HG03439 (cell line): ENCODE measurements around the gene PCSK1.
"Not testable (repeated sequence)": the region's sequence is repeated elsewhere in the genome, so short reads cannot be mapped to it uniquely, and the experiment has no call there.

Source experiments
- ATAC-seq: cut with Tn5 transposase; IDR thresholded peaks from one replicate; pipeline ENCODE4 v1.9.1; 2021; ENCODE audit warnings: mild to moderate bottlenecking, moderate library complexity; ENCODE audit not compliant: unreplicated experiment

PCSK1 gene

DNA sequence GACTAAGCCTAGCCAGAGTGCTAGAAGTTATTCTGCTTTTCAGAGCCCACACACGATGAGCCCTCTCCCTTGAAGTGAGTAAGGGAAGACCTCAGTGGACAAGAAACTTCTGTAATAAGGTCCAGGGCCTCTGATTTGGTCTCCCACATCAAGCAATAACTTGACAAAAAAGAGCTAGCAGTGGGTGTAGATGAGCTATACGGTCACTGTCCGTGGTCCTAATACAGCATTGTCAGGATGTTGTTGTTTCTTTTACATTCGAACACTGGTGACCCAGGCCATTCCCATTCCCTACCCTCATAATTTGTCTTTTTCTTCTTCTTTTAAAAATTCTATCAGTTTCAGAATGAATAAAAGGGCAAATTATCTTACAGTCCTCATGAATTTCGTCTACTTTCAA lies 5.2 kb downstream of the PCSK1 start:
- no peak for ATAC-seq

DNA sequence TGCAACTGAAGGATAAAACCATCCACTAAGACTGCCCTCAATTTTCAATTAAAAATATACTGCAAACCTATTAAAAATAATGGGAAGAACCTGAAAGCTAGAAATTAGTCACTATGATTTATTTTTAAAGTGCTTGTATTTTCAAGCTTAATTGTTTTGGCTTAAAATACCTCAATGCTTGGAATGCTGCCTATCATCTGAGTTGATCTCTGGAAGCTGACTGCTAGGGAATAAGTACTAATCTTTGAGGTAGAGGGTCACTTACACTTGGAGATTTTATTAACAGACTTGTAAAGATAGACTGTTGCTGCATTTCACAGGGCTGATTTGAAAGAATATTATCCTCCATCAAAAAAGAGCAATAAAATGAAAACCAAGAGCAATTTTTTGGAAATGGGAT lies 6.2 kb downstream of the PCSK1 start:
- no peak for ATAC-seq

DNA sequence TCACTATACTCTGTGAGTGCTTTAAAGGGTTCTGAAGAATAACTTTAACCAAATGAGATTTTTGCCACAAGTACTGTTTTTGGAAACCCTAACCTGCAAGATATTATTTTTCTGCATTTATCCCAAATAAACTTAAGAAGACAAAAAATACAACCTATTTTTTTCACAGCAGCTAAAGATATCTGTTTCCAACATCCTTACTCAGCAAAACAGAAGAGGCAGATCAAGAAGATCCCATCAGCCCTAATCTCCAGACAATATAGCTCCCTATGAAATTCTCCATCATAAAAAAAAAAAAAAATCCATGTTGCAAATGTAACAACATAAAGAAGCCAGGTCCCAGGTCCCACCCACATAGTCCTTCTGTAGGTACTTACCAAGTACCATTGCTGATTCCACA lies 7.6 kb downstream of the PCSK1 start:
- ATAC-seq = no peak

DNA sequence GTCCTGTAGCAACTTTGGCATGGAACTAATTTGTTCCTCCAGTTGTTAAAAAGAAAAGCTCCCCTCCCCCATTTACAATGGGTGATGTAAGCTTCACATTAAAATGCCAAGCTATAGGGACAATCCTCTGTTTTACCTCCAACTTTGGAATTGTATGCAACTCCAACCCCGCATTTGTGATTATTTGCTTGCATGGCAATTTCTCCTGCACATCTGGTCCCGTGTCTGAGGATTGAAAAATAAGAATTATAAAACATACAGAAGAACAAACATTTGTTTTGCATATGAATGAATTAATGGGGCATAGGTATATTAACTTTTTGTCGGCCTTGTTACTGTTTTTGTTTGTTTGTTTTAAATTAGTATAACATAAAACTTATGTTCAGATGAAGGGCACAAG lies 17.2 kb downstream of the PCSK1 start:
- ATAC-seq = no peak

DNA sequence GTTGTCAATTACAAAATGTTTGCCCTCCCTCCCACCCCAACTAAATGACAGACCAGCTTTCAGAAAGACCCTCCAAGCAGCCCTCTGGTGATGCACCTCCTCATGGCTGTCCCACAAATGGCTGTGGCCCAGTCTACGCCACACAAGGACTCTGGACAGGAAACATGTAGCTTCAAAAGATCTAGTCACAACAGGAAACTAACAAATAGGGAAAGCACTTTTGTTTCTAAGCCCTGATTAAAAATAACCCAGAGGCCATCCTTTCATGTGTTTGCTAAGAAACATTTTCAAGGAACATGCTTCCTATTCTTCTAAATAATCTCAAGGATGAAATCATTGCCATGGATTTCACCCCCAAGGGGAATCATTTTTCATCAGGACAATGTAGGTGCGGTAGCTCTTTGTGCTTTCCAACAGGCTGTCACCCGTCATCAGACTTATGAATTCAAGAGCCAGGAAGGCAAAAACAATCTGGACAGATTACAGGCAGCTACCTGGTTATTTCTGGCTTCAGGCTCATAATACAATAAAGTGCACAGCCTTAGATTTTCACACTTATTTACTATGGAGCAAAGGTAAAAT lies 20.1 kb downstream of the PCSK1 start:
- no peak for ATAC-seq

DNA sequence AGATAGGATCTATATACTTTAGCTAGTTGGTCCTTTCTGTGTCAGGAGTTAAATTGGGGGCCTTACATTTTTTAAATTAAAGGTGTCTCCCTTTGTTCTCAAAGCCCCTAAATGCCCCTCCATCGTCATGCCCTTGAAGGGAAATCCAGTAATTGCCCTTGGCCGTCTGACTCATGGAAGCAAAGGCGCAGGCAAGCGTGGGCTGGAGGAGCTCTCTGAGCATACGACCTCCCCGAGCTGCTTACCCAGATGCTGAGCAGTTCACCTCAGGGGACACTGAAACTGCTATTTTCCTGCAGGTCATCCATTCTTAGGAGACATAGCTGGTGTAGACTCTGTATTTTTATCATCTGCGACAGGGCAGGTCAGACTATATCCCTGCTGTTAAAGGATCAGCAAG lies 23.0 kb downstream of the PCSK1 start:
- no peak for ATAC-seq

DNA sequence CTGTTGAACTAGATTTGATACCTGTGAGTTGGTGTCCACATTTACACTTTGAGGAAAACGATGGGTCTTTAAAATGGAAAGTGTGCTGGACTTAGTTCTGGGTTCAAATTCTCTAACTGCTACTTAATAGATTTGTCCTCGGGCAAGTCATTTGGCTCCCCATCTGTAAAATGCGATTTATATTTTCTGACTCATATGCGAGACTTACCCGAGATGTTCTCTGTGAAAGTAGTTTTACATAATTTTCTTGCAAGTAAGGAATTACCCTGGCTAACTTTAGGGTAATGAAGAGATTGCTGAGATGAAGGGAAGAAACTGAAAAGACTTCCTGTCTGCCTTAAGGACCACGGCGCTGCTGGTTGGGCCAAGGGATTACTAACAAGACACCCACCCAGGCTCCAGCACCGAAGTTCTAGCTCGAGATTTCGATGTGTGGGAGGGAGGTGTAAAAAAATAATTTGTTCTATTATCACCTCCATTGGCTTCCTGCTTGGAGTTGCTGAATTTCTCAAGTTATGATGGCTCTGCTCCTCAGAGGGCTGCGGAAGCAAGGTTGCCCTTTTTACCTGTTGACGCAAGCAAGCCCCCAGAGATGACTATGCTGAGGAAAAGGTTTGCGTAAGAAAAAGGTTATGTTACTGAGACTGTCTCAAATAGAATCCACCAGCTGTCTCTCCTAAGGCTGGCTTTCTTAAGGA lies 24.1 kb downstream of the PCSK1 start:
- no peak for ATAC-seq

DNA sequence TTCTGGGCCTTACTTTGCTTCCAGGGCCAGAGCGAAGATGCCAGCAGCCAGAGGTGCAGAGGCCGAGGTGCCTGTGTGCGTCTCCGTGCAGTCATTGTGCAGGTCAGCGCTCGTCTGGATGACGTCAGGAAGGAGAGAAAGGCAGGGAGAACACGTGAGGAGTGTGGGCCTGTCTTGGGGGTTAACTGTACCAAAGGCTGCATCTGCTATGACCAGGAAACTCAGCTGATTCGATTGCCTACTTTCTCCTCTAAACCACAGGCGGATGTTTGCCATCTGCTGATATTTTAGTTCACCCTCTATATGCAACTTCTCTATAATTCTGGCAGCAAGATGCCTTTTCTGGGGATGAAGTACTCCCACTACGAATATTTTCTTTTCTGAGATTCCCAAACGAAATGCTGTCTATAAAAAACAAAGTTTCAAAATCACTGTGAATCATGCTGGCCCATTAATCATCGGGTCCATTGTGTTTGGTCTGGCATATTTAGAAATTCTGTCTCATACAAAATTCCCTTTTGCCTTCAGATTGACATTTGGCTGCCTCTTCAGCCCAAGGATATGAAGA lies 24.8 kb downstream of the PCSK1 start:
- ATAC-seq = no peak

DNA sequence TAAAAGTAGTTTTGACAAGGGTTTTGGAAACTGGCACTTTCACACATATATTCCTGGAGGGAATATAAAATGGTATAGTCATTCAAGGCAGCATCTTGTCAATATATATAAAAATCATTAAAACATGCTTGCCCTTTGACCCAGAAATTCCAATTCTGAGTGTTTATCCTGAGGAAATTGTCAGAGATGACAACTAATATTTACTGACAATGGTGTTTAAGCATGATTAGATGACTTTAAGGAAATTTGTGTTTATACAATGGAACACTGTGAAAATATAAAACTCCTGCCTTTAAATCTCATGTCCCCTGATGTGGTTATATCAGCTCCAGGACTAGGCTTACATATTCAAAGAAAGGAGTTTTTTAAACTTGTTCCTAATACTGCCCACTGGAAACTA lies 25.6 kb downstream of the PCSK1 start:
- no peak for ATAC-seq

DNA sequence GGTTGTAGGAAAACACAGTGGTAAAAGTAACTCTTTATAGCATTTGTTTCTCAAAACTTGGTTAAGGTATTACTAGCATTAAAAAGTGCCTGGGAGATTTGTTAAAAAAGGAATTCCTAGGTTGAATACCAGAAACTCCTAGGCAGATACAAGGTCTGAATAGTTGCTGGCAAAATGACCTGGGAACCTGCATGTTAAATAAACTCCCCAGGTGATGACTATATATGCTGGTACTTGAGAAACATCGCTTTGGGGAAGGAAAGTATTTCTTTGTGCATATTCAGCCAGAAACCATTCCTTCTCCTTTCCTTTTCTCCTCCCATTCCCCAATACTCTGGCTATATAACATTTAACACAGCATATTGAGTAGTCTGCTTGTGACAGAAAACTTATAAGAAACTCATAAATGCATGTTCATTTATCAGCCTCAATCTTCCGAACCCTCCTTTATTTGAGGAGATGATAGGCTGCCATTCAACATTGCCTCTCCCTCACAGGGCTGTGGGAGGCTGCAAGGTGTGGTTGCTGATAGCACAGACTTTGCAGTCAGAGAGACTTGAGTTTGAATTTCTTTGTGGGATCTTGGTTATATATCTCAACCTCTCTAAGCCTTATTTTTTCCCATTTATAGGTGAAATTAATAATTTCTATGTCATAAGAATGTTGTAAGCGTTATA lies 28.7 kb downstream of the PCSK1 start:
- ATAC-seq = no peak

DNA sequence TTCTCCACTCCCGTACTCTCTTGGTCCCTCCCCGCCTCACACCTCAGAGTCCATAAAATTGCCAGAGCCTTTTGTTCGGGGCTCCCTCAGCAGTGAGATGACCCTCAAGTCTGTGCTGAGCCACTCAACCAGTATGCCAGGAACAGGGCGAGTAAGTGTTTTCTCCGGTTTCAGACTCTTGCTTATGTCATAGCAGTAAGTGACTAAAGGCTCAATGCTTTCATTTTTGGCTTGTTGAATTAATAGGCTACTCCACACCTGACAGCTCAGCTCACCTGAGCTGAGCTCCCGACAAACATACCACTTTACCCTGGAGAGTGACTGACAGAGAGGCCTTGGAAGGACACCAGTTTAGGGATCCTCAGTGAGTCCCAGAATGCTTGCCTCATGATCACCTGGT lies 30.5 kb downstream of the PCSK1 start:
- no peak for ATAC-seq

DNA sequence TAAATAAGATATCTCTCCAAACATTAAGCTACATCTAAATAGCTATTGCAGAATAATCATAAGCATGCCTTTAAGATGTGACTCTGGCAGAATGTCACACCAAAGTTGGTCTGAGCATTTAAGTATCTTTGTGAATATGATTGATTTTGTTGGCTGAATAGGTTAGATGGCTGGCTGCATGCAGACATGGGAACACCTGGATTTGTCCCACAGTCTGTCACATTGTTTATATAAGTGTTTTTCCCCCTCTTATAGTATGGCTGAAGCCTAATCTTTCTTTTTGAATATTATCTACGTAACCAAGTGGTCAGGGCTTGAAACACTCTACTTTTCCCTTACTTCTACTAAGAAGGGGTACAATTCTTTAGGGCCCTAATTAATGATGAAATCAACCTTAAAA lies 36.2 kb downstream of the PCSK1 start:
- no peak for ATAC-seq

DNA sequence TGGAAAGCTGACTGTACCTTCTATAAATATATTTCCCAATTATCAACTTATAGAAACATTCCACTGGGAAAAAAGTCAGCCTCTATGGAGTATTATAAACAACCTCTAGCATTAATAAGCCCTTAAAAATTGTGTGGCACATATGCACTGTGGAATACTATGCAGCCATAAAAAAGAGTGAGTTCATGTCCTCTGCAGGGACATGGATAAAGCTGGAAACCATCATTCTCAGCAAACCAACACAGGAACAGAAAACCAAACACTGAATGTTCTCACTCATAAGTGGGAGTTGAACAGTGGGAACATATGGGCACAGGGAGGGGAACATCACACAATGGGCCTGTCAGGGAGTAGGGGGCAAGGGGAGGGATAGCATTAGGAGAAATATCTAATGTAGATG lies 37.8 kb downstream of the PCSK1 start:
- ATAC-seq = not testable (repeated sequence)

DNA sequence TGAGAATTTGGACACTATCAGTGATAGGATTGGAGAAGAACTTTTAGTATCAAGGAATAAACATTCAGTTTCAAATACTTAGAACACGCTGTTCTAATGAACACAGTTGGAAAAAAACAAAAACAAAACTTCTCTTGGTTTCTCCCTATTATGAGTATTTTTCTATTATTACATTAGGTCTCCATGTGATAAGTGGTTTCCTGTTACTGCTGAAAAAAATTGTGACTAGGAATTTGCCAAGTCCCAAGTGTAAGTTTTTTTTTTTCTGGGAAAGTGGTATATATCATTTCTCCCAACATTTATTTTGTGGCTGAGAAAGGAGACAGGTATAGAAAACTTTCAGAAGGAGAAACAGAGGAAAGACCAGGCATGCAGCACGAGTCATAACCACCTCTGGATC lies 41.1 kb downstream of the PCSK1 start:
- no peak for ATAC-seq

DNA sequence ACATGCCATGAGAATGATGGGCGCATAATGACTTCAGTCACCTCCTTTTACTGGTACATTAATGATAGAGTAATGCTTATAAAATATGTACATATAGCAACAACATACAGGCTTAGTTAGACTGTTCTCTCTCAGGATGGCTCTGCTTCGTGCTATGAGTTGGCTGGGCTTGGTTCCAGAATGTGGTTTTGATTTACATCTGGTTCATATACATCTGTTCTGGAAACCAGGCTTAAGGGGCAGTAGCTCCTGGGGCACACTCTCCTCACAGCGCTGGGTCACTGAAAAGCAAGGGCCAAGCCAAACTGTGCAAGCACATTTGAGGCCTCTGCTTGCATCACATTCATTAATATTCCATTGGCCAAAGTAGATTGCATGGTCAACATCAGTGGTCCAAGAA lies 44.9 kb downstream of the PCSK1 start:
- no peak for ATAC-seq

DNA sequence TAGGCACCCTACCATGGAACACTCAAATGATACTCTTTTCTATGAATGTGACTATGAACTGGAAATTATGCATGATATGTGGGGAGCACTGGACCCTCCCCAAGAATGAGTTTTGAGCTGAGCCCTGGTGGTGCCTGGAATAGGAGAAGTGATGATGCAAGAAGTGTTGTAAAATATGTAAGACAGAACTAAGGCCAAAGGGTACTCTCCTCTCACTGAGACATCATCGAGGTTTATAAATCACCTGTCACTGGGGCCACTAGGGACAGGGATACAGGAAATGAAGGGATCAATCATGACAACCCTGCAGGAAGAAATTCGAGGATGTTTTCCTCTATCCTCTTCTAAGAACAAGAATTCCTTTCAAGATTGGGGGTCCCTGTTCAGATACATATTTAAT lies 45.4 kb downstream of the PCSK1 start:
- ATAC-seq = no peak

DNA sequence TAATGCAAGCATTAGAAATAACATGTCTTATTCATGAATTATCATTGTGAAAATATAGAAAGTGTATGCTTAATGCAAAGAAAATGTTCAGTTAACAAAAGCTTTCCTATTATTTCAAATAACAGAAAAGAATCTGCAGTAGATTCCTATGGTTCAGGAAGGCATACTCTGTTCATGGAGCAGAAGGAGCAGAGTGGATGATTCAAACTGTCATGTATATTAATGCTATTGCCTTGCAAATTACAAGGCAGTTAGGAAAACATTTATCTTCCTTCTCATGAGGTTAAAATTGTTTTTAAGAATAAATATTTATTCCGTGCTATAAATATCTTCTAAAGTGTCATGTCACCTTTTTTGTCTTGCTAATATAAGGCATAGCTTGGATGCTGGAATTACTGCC lies 47.5 kb downstream of the PCSK1 start:
- ATAC-seq = no peak

DNA sequence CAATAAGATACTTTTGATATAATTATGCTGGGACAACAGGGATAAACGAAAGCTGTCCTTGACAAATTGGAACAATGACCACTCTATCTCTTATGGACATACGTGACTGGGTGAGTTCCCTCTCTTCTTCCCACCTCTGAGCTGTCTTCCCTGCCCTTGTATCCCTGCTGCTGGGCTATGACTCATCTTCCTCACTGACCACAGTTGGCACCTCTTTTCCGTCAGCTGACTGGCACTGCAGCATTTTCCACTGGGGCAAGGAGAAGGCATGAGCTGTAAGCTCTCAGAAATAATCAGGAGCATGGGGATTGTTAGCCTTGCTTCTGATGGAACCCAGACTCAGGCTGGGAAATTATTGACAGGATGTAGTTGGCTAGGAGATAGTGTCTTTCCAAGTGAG lies 48.7 kb downstream of the PCSK1 start:
- ATAC-seq = no peak

DNA sequence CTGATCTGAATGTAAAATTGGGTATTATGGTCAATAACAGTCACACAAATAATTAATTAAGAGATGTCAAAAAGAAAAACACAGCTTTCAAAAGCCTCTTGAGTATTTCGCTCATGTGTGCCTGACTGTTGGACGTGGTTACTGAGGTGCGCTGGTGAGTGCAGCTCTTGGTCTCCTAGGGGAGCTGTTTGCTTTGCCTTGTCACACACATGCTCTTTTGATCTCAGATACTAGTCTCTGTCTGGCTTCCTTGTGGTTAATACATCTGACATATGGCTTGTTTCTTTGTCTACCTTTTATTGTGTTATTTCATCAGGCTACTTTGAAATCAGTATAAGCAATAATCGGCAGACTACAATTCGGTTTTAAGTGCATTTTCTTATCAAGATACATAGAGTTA lies 51.5 kb downstream of the PCSK1 start:
- no peak for ATAC-seq

DNA sequence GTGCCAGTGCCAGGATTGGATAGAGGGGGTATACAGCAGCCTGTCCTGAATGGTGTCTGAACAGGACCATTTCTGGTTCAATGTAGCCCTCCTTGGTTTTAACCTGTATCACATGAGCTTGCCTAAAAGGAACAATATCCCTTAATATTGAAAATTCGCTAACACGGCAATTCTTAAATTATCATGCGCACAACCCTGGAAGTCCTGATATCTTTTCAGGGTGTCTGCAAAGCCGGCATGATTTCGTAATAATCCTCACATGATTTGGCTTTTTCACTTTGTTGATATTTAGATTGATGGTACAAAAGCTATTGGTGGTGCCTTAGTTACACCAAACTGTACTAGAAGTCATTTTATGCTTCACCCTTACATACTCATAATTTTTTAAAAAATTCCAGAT lies 53.2 kb downstream of the PCSK1 start:
- no peak for ATAC-seq

DNA sequence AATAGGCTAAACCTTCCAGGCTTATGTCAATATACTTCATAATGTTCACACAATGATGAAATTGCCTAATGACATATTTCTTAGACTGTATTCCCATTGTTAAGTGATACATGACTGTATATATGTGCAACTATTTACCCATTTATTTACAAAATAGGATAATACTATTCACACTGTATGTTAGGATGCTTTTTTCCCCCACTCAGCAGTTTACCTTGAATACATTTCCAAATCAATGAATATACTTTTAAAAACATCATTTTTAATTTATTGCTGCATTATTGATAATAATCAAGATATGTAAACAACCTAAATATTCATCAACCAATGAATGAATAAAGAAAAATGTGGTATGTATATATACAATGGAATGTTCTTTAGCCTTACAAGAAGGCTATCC lies 55.5 kb downstream of the PCSK1 start:
- no peak for ATAC-seq

DNA sequence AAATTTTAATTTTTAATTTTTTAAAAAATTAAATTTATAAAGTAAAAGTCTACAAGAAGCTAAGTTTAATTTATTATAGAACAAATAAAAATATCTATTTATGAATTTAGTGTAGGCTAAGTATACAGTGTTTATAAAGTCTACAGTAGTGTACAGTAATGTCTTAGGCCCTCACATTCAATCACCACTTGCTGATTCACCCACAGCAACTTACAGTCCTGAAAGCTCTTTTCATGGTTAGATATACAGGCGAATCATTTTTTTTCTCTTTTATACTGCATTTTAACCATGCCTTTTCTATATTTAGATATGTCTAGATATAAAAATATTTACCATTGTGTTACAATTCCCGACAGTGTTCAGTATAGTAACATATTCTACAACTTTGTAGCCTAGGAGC lies 55.9 kb downstream of the PCSK1 start:
- ATAC-seq = no peak
